Amygdala (tissue), 56 donors: ENCODE measurements around the gene MT4.

Source experiments
- DNase-seq, 56 donors: peaks; one replicate each; lab custom pipeline; 2025; lab: John Stamatoyannopoulos, UW

Gene MT4

DNA sequence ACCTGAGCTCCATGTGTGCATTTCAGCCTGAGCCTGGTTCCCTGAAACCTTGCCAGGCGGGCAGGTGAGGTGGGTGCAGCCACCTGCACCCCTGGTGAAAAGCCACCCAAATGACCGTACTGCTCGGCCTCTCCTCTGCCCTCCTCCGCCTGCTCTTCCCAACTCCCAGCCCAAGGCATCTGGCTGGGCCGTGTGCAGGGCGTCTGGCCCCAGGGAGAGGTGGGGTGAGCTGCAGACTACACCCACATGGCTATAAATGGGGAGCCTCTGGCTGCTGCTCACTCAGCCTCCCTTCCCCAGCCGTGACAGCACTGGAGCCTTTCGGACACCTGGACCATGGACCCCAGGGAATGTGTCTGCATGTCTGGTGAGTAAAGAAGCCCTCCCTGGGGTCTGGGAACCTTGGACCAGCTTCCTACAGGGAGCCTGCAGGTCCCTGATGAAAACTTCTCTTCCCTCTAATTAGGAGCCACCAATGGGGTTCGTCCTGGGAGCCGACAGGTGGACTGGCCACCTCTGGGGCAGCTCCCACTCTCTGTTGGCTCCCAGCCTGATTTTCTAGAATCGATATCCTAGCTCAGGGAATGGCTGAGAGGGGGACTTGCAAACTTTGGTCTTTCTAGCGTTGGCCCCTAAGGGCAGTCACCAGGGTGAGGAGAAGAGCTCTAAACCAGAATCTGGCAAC is at the start of gene MT4:
Gene MT4 (plus strand): TSS at position 281 of the 685 bp plus-strand sequence. CDS start 56 bp downstream, at position 337.
- DNase-seq: no peak

DNA sequence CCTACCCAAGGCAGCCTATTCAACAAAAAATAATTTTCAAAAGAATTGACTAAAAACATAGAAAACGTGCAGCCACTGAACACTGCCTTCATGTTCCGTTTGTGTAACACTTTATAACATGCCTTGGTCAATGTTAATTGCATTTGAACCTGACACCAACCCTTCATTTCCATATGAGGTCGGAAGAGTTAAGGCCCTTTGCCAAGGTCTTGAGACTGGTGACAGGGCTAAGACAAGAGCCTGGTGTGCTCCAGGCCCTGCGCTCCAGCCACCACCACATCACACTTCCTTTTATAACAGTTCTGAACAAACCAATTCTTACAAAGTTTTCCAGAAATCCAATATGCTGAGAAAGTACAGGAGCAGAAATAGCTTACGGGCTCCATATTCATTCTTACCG is 49.2 kb upstream of the MT4 start:
- DNase-seq: peak in 3 of 56 donors; percentile 12 to 27 (median 19)

- peak in 1 of 56 donors; percentile 14 for DNase-seq
These were observed 47.7 kb upstream of the MT4 start for GRCh38 chr16:56517206-56517605.

DNA sequence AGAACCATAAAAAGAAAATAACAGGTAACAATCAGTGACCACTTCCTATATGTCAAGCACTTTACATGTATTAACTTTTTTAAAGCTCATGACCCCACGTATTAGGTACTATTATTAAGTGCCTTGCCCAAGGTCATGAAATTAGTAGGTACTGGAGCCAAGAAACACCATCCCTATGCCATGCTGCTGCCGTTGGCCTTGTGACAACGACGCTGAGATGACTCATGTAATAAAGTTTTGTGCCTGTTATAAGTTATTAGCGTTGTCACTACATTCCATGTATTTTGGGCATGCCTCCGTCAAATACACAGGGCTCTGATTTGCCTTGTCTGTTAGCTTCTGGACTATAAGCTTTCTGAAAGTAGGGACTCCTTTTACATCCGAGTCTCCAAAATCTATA is 46.4 kb upstream of the MT4 start:
- DNase-seq: peak in 1 of 56 donors; percentile 20

DNA sequence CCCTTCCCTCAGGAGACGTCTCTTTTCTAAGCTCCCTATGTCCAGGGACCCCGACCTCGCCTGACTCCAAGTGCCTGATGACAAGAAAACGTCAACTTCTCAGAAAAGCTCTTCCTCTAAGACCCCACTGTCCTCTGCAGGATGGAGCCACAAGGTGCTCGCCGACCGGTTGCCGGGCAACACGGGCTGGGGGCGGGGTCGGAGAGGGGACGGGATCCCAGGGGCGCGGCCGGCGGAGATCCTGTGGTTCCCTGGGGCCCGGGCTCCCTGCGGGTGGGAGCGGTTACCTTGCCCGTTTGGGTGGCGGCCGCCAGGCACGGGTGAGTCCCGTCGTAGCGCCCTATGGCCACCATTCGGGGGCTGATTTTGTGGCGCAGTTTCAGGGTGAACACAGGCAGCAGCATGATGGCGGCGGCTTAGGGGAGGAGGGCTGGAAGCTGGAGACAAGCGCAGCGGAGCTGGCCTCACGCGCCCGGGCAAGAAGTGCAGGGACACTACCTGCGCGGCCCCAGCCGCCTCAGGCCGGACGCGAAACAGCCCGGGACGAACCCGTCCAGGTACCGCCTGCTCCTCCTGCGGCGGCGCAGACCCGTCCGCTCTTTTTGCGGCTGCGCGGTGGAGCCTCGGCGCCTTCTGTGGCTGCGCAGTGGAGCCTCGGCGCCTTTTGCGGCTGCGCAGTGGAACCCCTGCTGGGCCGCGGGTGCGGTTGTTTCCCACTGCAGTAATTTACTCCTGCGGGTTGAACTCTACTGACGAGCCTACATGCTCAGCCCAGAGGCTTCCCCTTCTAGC is 45.2 kb upstream of the MT4 start, which contains the start of gene BBS2:
Gene BBS2 (minus strand): TSS at position 566 of the 792 bp plus-strand sequence. CDS start 162 bp downstream, at position 404.
- DNase-seq: peak; percentile 35 to 96 (median 84)

DNA sequence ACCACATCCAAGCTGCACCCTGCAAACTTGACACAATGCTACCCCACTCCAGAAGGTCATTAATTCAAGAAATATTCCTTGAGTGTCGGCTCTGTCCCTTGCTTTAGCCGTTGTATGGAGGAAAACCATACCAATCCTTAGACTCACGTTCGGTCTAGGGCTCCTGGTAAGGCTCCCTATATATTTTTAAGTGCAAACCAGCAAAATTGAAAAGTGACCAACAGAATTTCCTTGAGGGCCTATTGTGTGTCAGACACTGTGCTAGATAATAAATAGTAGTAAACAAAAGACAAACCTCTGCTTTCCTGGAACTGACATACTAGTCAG is 44.7 kb upstream of the MT4 start:
- DNase-seq: no peak

DNA sequence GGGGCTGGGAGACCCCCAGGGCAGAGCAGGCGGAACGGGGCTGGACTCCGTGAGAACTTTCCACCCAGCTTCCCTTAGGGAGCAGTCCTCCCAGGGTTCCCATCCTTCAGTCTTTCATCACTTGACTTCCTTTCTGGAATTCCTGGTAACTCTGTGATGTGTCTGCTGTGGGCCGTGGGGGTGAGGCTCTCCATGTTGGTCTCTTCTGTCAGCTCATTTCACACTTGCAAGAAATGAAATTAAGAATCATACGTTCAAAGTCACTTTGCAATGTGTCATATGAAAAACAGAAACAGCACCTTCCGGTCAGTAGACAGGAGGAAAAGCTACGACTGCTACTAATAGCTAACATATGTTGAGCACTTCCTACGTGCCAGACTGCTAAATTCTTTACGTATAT is 39.6 kb upstream of the MT4 start:
- DNase-seq: no peak

- DNase-seq: no peak
These were observed 34.0 kb upstream of the MT4 start for GRCh38 chr16:56530872-56531271.

DNA sequence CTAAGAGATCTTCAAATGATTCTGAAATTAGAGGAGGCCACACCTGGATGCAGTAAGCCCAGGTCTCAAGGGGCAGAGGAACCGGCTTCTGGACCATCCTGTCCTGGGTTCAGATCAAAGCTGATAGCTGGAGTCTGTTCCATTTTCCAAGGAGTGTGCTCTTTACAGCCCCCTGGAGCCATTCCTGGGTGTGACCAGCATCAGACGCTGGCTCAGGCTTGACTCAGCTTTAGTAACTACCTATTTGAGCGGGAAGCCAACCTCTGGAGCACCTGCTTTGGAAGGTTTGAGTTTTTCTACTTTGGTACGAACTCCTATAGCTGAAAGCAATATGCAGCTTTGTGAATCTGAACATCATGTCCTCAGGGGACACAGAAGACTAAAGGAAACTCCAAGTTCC is 32.2 kb upstream of the MT4 start:
- no peak for DNase-seq

DNA sequence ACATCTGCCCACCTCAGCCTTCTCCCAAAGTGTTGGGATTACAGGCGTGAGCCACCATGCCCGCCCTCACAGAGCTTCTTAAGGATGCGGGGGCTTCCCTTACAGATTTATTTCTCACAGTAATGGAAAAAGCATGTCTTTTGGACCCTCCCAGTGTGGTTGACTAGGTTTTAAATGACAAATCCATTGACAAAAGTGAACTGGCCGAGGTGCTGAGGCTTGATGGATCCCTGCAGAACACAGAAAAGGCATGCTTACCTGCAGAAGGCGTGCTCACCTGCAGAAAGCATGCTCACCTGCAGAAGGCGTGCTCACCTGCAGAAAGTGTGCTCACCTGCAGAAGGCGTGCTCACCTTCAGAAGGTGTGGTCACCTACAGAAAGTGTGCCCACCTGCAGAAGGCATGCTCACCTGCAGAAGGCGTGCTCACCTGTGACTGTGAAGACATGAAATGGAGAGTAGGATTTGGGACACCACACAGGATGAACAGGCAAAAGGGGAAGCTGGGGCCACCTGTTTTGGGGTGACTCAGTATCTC is 30.0 kb upstream of the MT4 start:
- no peak for DNase-seq

DNA sequence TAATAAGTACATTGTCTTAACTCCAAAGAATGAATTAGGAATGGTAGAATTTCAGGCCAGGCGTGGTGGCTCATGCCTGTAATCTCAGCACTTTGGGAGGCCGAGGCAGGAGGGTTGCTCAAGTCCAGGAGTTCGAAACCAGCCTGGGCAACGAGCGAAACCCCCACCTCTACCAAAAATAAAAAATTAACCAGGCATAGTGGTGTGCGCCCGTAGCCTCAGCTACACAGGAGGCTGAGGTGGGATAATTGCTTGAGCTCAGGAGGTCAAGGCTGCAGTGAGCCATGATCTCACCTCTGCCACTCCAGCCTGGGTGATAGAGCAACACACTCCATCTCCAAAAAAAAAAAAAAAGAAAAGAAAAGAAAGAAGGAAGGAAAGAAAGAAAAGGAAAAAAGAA is 26.5 kb upstream of the MT4 start:
- no peak for DNase-seq

DNA sequence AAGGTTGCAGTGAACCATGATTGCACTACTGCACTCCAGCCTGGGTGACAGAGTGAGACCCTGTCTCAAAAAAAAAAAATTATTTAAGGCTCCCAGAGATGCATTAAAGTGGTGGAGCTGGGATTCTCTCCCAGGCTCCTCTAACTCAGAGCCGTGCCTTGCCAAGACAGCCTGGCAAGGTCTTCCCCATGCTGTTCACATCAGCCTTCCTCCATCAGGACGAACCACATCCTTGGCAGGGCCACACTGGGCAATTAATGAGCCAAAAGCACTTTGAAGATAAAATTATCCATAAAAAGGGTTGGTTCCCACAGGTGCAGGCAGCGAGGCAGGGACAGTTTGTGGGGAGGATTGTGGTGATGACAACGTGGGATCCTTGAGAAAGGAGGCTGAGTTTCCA is 25.2 kb upstream of the MT4 start:
- no peak for DNase-seq

DNA sequence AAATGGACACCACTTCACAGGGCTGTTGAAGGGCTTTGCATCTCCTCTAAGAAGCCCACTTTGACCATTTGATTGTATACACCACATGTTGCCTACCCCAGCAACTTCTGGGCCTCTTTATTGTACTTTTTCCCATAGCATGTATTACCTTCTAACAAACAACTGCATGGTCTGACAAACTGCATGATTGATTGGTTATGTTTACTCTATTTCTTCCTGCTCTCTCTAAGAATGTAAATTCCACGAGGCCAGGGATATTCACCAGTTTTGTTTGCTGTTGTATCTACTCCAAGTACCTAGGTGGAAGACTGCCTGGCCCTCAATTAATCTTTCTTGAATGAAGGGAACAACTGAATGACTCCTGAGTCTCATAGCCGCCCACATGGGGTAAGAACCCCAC is 22.8 kb upstream of the MT4 start:
- DNase-seq: no peak

GRCh38 chr16:56547120-56547948 is 17.5 kb upstream of the MT4 start:
- peak in 54 of 56 donors; percentile 17 to 92 (median 69) for DNase-seq

DNA sequence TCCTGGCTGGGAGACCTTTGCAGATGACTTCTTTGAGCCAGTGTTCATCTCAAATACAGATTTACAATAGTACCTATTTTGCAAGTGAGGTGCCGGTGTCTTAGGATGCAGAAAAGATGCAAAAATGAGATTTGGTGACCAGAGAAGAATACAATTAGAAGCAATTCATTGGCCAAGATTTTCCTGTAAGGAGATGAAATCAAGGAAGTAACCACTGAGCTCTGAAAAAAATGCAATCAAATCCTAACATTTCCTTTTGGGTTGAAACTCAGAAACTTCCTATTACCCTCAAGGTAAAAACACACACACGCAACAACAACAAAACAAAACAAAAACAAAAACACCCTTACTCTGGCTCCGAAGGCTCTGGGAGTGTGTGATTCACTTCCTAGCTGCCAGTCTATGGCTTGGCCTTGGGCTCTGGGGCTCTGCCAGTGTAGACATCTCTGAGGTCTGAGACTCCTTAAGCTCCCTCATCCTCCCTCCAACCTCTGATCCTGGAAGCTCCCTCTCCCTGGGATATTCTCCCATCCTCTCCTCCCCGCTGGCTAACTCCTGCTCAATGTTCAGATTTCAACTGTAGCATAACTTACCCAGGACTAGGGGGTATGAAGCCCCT is 16.8 kb upstream of the MT4 start:
- DNase-seq: peak in 8 of 56 donors; percentile 9 to 32 (median 14)

DNA sequence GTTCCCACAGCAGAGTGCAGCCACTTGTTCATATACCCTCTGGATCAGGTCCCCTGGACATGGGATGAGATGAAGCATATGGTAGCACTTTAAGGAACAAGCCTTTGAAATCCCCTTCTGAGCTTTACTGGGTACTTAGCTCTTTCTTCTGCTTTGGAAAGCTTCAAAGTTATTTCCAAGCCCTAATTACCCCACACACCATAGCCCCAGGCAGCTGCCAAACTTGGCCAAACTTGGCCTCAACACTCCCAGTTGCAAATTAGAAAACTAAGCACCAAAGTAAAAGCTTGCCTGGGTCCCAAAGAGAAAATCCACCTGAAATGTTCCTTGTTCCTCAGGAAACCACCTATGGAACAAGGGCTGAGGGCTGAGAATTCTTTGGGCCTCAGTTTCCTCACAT is 15.7 kb upstream of the MT4 start:
- DNase-seq: peak in 3 of 56 donors; percentile 12 to 33 (median 20)

DNA sequence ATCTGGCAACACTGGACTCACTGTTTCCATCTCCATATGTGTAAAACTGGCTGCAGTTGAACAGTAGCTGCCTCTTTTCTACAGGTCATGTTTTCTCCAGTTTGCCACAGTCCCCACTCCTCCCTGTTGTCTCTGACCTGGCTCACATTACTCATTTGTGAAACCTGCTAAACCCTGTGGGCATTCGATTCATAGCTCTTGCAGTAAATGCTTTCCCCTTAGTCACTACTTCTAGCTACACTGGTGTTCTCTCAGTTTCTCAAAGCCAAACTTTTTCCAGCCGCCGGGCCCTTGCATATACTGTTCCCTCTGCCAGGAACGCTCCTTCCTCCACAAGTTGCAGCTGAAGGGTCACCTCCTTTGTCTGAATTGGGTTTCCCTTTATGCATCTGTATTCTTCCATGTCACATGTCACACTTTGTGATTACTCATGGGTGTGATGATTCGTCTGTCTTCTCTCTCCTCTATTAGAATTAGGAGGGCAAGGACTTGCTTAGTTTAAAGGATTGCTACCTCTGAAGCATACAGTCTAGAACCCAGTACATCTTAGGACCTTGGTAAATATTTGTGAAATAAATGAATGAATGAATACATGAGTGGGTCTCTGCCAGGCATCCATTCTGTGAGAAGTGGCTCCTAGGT is 15.0 kb upstream of the MT4 start:
- no peak for DNase-seq

DNA sequence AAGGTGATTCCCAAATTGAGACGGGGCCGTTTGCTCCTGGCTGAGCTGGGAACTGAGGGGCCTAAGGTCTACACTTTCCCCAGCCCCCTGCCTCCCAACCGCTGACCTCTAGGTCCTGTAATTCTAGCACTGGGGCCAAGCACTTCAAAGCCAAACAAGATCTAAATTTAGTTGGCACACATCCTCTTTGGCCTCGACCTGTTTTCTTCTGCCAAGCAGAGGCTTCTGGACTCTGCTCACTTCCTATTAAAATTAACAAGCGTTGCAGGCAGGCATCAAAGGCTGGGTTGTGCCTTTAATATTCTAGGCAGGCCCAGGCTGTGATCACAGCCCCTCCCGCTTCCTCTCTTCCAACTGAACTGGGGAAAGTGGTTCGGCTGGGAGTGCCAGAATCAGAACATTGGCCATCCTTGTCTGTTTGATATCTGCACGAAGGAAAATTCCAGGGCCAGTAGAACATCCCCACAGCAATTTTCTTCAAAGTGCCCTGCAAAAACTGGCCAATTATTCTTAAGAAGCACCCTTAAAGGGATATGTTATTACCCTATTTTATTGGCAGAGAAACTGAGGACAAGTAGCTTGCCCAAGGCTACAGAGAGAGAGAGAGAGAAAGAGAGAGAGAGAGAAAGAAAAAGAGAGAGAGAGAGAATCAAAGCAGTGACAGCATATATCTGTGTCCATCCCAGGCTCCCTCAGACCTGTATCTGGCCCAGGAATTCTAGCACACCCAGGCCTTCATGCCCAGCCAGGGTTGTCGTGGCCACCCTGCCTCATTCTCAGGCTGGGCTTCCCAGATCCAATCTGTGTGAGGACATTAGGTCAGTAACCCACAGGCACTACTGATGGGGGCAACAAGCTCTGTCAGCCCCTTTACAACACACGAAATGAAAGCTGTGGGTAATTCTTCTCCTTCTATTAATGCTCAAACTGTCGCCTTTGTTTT is 12.8 kb upstream of the MT4 start:
- DNase-seq: peak in 52 of 56 donors; percentile 21 to 90 (median 69)

GRCh38 chr16:56554441-56554840 is 10.4 kb upstream of the MT4 start:
- no peak for DNase-seq
